GDM1 (cell line): Measurements from ENCODE around the gene RUNX1.
"Not testable (repeated sequence)": the region's sequence is repeated elsewhere in the genome, so short reads cannot be mapped to it uniquely, and the experiment has no call there.

Experiments
- DNase-seq: peaks from one replicate; lab custom pipeline; 2025; lab: John Stamatoyannopoulos, UW

RUNX1 gene

DNA sequence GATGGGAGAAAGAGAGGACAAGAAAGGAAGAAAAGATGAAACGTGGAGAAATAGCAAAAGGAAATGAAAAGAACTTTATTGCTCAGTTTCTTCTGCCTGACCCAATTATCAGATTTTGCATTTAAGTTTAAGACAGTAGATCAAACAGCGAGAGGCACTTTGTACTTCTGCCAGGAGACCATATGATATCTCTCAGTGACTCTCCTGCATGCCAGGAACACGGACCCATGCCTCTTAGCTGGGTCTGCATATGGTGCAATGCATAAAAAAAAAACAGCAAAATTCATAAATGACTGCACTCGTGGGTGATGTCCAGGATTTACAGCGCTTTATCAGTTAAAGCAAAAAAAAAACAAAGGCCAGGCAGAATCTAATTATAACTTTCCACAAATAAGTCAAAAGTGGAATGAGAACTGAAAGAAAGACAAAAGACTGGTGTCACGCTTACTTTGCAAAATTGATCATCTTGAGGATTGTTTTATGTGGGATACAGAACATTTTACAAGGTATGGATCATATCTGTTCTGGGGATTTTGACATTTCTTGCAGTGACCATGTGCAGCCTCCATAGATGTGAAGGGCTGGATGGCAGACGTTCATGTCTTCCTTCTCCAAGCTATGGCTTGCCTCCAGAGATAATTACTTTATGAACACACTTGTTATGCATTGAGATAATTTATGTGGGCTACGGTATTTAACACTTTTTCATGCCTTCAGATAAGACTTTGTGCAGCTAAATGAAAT is 79.5 kb downstream of the RUNX1 start:
- DNase-seq: no peak

DNA sequence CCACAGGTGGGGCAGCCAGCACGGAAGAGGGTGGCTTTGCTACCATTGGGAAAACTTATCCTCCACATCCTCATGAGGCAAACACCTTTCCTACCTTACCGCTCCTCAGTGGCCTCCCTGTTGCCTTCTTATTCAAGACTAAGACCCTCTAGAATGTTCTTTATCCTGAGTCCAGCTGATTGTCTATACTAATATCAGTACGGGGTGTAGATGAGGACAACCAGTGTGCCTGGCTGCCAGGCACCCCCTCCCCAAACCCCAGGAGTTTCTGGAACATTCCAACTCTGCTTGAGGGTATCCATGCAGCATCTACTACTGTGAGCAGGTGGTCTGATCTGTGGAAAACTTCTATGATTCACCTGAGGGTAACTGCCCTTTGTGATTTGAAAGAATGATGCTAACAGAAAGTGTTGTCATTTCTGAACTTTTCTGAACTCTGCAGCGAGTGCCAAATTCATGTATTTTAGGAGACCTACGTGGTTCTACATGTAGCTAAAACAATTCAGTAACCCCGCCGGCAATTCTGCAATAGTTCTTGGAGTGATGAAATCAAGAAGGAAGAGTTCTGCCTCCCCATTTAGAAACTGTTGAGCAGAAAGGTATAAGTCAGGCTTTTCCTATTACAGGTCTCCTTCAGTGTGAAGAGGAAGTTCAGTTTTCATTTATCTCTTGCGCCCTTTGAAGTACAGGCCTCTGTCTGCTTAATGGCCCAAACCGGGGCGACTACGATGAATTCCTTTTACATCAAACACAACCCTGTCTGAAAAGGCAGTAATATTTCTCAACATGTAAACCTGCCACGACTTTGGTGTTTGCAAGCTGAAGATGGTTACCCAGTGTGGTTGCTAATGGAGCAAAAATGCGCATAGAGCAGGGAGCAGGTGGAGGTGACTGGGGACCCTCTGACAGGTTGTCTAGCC is 80.4 kb downstream of the RUNX1 start:
- DNase-seq: no peak

- no peak for DNase-seq
Observed at GRCh38 chr21:34967509-34968289, 81.4 kb downstream of the RUNX1 start.

DNA sequence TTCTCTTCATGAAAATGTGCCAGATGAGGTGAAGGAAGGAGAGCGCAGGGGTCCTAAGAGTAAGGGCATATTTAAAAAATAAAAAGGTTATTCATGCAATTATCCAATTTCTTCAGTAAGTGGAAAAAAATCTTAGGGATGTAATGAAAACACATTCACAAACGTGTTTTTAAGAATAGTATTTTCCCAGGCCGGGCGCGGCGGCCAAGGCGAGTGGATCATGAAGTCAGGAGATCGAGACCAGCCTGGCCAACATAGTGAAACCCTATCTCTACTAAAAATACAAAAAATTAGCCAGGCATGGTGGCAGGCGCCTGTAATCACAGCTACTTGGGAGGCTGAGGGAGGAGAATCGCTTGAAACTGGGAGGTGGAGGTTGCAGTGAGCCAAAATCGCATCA is 82.2 kb downstream of the RUNX1 start:
- not testable (repeated sequence) for DNase-seq

DNA sequence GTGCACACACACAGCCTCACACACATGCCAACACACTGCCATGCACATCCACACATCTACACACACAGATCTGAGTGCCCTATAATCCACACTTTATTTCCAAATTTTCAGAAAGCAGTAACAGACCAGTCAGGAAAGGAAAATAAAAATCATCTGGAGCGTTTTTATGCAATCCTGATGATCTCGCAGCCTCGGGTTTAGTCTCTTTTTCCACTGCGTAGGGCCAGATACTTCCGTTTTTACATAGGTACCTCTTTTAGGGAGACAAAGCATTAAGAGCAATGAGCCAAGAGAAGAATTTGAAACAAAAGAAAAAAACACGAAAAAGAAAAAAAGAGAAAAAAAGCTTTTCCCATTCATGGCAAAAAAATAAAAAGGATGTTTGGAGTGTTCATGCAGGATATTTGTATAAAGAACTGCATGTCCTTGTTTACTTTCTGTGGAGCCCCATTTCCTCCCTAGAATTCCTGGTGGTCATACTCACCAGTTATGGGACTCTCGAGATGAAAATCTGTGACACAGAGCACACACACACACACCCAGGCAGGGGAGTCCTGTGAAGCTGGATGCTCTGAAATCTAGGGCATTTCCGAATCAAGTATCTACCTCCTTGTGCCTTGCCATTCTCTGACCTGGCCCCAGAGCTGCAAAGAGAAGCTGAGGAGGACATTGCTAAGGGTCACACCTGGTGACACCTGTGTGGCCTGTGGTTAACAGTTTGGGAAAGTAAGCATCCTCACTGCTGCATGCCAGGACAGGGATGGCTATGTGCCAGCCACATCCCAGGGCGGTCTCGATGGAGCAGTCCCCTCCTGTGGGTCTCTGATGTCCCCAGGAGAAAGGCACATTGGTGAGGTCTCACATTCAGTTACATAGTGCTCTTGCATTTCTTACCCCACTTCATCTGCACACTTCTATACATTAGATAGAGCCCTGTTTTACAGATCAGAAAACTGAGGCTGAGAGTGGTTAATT is 83.6 kb downstream of the RUNX1 start:
- DNase-seq: no peak

GRCh38 chr21:34962586-34963222 is 86.4 kb downstream of the RUNX1 start:
- DNase-seq: no peak

DNA sequence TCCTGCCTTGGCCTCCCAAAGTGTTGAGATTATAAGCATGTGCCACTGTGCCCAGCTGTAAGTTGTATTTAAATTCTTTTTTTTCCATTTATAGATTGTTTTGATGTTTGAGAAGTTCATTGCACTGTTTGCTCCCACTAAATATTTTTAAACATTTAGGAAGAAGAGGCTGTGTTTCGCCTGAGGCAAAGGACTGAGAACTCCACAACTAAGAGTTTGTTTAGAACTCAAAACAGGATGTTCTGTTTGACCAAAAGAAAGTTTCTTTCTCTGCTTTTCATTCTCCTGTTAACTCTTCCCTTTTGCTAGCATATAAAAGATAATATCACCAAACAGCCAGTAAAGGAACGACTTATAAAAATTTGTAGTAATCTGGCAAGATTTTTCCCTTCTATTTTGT is 87.0 kb downstream of the RUNX1 start:
- no peak for DNase-seq

- DNase-seq: no peak
Observed at GRCh38 chr21:34960687-34961086, 88.4 kb downstream of the RUNX1 start.

DNA sequence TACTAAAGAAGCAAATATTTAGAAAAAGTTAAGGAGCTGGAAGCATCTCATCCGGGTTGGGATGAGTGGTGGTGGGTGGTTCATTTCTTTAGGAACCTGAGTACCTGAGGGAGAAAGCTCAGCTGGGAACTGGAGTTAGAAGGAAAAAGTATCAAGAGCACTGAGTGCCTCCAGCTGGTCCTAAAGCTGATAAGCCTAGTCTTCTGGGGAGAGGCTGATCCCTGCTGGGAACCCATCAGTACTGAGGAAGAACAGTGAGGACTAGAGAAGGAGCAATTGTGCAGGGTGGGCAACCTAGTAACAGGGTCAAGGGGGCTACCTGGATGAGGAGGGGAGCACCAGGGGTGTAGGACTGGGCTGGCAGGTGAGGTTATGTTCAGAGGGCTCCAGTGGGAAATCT is 89.5 kb downstream of the RUNX1 start:
- DNase-seq: no peak

DNA sequence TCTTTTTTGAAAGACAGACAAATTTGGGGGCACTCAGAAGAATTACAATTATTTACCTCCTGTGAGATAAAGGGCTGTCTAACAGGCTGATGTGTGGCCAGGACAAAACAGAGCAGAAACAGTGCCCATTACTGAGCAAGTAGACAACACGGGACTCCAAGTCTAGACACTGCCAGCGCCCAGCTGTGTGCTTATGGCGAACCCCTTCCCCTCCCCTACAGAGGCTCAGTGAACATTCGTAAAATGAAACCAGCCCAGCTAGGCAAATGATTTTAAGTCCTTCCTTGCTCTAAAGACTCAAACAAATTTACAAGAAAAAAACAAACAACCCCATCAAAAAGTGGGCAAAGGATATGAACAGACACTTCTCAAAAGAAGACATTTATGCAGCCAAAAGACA is 91.1 kb downstream of the RUNX1 start:
- DNase-seq: no peak

DNA sequence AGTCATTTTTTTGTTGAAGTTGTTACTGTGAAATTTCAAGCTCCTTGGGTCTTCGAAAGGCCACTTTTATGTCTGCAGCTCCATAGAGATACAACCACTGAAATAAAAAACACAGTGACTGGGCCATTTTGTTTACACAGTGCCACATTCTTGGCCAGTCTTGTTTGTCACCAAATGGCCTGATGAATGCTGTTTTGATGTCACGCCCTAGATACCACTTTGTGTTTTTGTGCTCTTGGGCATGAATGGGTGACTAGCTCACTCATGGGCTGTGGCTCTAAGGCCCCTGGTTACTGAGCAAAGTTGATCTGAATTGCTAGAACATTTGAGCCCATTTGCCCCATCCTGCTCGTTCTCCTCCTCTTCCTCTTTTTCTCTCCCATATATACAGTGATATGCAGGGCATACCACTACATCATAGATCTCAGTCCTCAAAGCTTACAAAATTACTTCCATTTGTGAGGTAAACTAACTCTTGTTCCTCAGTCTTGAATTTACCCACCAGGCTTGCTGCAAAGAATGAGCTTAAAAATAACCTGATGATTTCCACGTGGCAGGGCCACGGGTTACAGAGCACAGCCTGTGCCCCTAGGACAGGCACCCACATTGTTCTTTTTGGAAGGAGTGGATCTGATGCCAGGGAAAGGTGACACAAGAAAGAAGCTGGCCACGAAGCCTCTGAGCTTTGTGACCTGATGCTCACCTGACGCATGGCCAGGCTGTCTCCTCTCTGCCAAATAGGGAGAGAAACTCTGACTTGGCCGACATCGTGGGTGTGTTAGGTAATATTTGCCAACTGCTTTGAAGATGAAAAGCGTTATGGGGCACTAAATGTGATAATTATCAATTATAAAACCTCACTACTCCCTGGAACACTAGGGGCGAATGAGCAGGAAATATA is 92.4 kb downstream of the RUNX1 start:
- no peak for DNase-seq

DNA sequence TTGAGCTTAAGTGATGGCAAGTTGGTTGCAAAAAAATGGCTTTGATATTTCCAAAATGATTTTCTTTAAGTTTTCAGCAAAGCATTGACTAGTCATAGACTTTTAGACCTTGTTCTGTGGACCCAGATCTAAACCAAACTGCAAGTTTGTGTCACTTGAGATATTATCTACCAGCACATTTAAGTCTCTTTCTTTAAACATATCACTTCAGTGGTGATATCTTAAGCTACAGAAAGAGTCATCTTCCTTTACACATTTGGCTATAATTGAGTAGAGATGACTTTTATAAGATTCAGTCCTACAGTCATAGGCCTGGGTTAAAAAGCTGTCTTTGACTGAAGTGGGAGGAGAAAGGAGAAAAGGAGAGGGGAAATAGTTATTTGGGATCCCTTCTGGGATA is 95.2 kb downstream of the RUNX1 start:
- no peak for DNase-seq

- DNase-seq: no peak
Observed at GRCh38 chr21:34952701-34953100, 96.4 kb downstream of the RUNX1 start.

DNA sequence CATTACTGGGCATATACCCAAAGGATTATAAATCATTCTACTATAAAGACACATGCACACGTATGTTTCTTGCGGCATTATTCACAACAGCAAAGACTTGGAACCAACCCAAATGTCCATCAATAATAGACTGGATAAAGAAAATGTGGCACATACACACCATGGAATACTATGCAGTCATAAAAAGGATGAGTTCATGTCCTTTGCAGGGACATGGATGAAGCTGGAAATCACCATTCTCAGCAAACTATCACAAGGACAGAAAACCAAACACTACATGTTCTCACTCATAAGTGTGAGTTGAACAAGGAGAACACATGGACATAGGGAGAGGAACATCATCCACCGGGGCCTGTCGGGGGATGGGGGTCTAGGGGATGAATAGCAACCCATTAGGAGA is 97.2 kb downstream of the RUNX1 start:
- not testable (repeated sequence) for DNase-seq

DNA sequence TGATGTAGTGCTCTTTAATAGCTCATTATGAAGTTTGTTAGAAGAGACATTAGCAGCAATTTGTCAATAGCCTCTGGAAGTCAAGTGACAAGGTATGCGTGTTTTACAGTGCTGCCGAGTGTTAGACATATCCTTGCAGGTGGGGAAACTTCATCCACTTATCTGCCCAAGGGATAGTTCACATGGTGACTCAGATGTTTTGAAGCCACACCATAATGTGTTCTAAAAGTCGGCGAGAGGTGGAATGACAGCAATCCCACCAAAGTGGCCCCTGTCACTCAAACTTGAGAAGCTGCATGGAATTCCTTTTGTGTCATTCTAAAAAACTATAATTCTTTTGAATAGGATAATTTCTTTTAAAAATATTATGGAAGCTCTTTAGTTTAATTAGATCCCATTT is 98.1 kb downstream of the RUNX1 start:
- no peak for DNase-seq

GRCh38 chr21:34949499-34949898 is 99.6 kb downstream of the RUNX1 start:
- no peak for DNase-seq

DNA sequence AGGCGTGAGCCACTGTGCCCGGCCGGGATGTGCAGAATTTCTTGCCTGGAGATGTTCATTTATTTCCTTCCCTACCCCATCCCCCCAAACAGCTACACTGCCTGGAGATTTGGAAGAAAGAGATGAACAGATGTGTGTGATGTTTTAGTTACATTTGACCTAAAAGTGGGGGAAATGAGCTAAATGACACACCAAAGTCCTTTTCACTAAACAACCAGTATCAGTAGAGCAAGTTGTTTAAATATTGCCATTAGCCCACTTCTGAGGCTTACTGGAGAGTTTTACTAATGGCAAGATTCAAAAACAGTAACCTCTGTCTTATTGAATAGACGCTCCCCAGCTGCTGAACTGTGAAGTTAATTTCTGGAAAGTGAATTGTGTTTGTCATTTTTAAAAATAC is 100.1 kb downstream of the RUNX1 start:
- no peak for DNase-seq

GRCh38 chr21:34948157-34948556 is 100.9 kb downstream of the RUNX1 start:
- DNase-seq: no peak

DNA sequence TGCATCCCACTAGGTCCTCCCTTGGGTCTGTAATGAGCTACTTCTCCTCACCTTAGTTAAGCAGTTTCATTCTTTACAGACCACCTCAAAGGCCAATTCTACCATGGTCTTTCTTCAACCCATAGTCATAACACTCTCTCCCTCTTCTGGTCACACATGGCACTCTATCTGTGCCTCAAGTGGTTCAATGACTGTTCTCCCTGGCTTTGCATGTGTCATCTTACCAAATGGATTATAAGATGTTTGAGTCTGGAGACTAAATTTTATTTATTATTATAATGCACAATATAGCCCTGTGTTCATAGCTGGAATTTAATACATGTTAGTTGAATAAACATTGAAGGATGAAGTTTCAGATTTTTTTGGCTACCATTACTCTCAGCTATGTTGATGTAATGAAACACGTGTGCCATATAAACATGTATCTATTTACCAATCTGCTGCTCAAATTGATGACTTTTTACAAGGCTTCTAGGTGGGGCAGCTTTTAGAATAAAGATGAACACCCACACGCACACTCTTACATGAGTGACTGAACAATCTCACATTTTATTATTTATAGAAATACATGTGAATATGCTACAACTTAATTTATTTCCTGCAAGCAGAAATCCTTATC is 102.1 kb downstream of the RUNX1 start:
- no peak for DNase-seq
